GM12878 (cell line): ENCODE data around the gene NFKBIB. TPM values are rescaled to one million over a fixed set of nuclear protein-coding genes. Genes with fewer than 3 reads are reported as not detected.
A peak's percentile ranks its signal among the peaks of the same experiment; 100 is the strongest.

Experiments used
- ATF7 ChIP-seq: fragments of 450-650 bp; IDR thresholded peaks from 2 replicates; pipeline ENCODE4 v1.6.1; 2016; ENCODE audit warnings: low read depth, mild to moderate bottlenecking
- BHLHE40 ChIP-seq, 2 experiments: fragments of 450-650 bp in 1 of 2; IDR thresholded peaks; 2 replicates each; pipeline ENCODE4 v1.6.1; 2011 to 2017; ENCODE audit warnings: low read depth in 2 of 2, borderline replicate concordance in 1 of 2, improper control_type of control experiment in 1 of 2, low read length in 1 of 2, mild to moderate bottlenecking in 1 of 2
- CBFB ChIP-seq: IDR thresholded peaks from 2 replicates; pipeline ENCODE4 v1.6.1; 2016; ENCODE audit warnings: antibody characterized with exemption, low read depth
- CBX3 ChIP-seq: fragments of 200-600 bp; sonication (generic); IDR thresholded peaks from 2 replicates; pipeline ENCODE4 v1.6.1; 2016; ENCODE audit warnings: low read depth, borderline replicate concordance
- EED ChIP-seq: sonication (generic); IDR thresholded peaks from 2 replicates; pipeline ENCODE4 v1.6.1; 2016; ENCODE audit warnings: antibody characterized with exemption, low read depth
- EP300 ChIP-seq, 2 experiments: fragments of 150-350 bp in 1 of 2; IDR thresholded peaks; 2 replicates each; pipeline ENCODE4 v1.6.1; 2011 to 2012; ENCODE audit warnings: low read depth in 2 of 2, low read length in 2 of 2, borderline replicate concordance in 1 of 2, improper control_type of control experiment in 1 of 2, inconsistent platforms in 1 of 2; ENCODE audit not compliant: control insufficient read depth in 1 of 2
- GATAD2B ChIP-seq: fragments of 450-650 bp; conservative IDR thresholded peaks from 2 replicates; pipeline ENCODE4 v1.6.1; 2017; ENCODE audit warnings: low read depth, mild to moderate bottlenecking, moderate library complexity
- HDGF ChIP-seq: fragments of 450-650 bp; IDR thresholded peaks from 2 replicates; pipeline ENCODE4 v1.6.1; 2016; ENCODE audit warnings: antibody characterized with exemption
- MTA2 ChIP-seq: fragments of 450-650 bp; IDR thresholded peaks from 2 replicates; pipeline ENCODE4 v1.6.1; 2016; ENCODE audit warnings: low read depth, mild to moderate bottlenecking, moderate library complexity
- MXI1 ChIP-seq: fragments of 150-350 bp; IDR thresholded peaks from 2 replicates; pipeline ENCODE4 v1.6.1; 2011; ENCODE audit warnings: low read depth, mild to moderate bottlenecking, inconsistent platforms, low read length, improper control_type of control experiment
- NR2C2 ChIP-seq: IDR thresholded peaks from 2 replicates; pipeline ENCODE4 v1.6.1; 2011; ENCODE audit warnings: borderline replicate concordance, low read depth; ENCODE audit not compliant: control insufficient read depth, insufficient read length
- NR2F1 ChIP-seq: fragments of 450-650 bp; conservative IDR thresholded peaks from 2 replicates; pipeline ENCODE4 v1.6.1; 2017; ENCODE audit warnings: mild to moderate bottlenecking
- POU2F2 ChIP-seq: IDR thresholded peaks from 3 replicates; pipeline ENCODE4 v1.6.1; 2011; ENCODE audit warnings: low read depth, mild to moderate bottlenecking, low read length, borderline replicate concordance
- RAD51 ChIP-seq: fragments of 450-650 bp; IDR thresholded peaks from 2 replicates; pipeline ENCODE4 v1.6.1; 2016; ENCODE audit warnings: moderate library complexity, mild to moderate bottlenecking, inconsistent platforms
- RUNX3 ChIP-seq: IDR thresholded peaks from 2 replicates; pipeline ENCODE4 v1.6.1; 2012; ENCODE audit warnings: low read length, inconsistent platforms
- SIN3A ChIP-seq: IDR thresholded peaks from 2 replicates; pipeline ENCODE4 v1.6.1; 2012; ENCODE audit warnings: low read depth, low read length, improper control_type of control experiment
- YBX1 ChIP-seq: fragments of 450-650 bp; IDR thresholded peaks from 2 replicates; pipeline ENCODE4 v1.6.1; 2016; ENCODE audit warnings: antibody characterized with exemption
- YY1 ChIP-seq: IDR thresholded peaks from 2 replicates; pipeline ENCODE4 v1.6.1; 2011; ENCODE audit warnings: low read depth, mild to moderate bottlenecking, low read length
- ZNF274 ChIP-seq: IDR thresholded peaks from one replicate; pipeline ENCODE4 v1.8.0; 2011; ENCODE audit not compliant: insufficient read length, insufficient read depth
- polyA plus RNA-seq, 11 experiments: library from polyadenylated mRNA; depleted of rRNA in 4 of 11; unstranded in 6 of 11; stranded (reverse) in 5 of 11; fragments of >200 nt; fragmentation: Nextera tagmentation in 4 of 11; fragmentation: Illumina TruSeq in 1 of 11; extraction: Ambion mirVana in 4 of 11; extraction: Trizol in 1 of 11; gene quantifications; 1 replicate in 1 of 11; 2 replicates in 10 of 11; pipeline versions ENCODE4 v1.2.1 to v1.2.3, GENCODE V29; 2011 to 2016; ENCODE audit warnings: inconsistent platforms in 2 of 11, missing spikeins in 2 of 11, low read depth in 1 of 11
- total RNA-seq, 4 experiments: library from RNA; depleted of rRNA in 3 of 4; stranded (reverse); fragments of >200 nt in 3 of 4; fragmentation: Illumina TruSeq in 1 of 4; extraction: Trizol in 1 of 4; gene quantifications; 2 replicates each; pipeline versions ENCODE4 v1.2.1 to v1.2.3, GENCODE V29; 2013 to 2021
- TF ChIP-seq, protein P1 (sequence below): fragments of 450-650 bp; IDR thresholded peaks from 2 replicates; pipeline ENCODE4 v1.6.1; 2016; ENCODE audit warnings: mild to moderate bottlenecking
- TF ChIP-seq, protein P2 (sequence below): fragments of 450-650 bp; conservative IDR thresholded peaks from 2 replicates; pipeline ENCODE4 v1.6.1; 2017; ENCODE audit warnings: mild to moderate bottlenecking, moderate library complexity
- TF ChIP-seq, protein P3 (sequence below): IDR thresholded peaks from 2 replicates; pipeline ENCODE4 v1.6.1; 2011; ENCODE audit warnings: mild to moderate bottlenecking, low read depth, low read length, moderate library complexity; ENCODE audit not compliant: insufficient replicate concordance
- TF ChIP-seq, protein P4 (sequence below): IDR thresholded peaks from 2 replicates; pipeline ENCODE4 v1.6.1; 2012; ENCODE audit warnings: low read depth, low read length, improper control_type of control experiment
- TF ChIP-seq, protein P5 (sequence below): IDR thresholded peaks from 2 replicates; pipeline ENCODE4 v1.6.1; 2012; ENCODE audit warnings: low read depth, low read length, improper control_type of control experiment

Gene NFKBIB
- total and polyA plus RNA-seq, 10 of the 15 experiments (the other 5 are each of a cell fraction or from before 2014, with no cell fraction given), result 1.2 to 60.9 (median 31.0) TPM

DNA sequence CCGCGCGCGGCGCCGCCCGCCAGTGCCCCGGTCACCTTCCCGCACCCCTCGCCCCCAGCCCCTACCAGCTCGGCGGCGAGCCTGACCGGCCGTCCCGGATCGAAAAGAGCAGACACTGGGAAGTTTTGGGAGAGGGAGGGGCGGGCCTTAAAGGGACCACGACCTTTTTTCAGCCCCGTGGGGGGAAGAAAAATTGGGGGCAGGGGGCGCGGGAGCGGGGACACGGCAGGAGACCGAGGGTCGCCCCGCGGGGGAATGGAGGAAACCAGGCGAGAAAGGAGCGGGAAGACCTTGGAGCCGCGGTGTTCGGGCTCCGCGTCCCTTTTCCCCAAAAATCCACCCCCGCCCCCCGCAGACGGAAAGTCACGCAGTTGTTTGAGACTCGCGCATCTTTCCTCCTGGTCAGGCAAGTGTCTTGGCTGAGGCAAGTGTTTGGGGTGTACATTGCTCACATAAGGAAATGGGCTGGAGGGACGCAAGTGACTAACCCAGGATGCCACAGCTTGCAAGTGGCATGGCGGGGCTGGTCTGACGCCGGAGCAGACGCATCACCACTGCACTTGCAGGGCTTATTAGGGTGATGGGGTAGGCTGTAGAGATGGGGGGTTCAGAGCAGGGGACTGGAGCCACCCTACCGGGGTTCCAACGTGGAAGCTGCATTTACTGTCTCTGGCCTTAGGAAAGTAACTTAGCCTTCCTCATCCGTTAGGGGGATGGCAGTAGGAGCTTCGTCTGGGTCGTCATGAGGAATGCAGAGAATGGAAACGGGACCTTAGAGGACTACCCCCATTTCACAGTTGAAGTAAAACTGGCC is 47.3 kb upstream of the NFKBIB start (continued):
- TF ChIP-seq, protein P1, sequence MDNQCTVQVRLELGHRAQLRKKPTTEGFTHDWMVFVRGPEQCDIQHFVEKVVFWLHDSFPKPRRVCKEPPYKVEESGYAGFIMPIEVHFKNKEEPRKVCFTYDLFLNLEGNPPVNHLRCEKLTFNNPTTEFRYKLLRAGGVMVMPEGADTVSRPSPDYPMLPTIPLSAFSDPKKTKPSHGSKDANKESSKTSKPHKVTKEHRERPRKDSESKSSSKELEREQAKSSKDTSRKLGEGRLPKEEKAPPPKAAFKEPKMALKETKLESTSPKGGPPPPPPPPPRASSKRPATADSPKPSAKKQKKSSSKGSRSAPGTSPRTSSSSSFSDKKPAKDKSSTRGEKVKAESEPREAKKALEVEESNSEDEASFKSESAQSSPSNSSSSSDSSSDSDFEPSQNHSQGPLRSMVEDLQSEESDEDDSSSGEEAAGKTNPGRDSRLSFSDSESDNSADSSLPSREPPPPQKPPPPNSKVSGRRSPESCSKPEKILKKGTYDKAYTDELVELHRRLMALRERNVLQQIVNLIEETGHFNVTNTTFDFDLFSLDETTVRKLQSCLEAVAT, result peak; percentile 10; the same call in 1 of the 2 replicates
- peak; percentile 47; the same call in 1 of the 2 replicates for TF ChIP-seq HDGF
- 0 out of 2 replicates have a peak, but pooled peaks have one; percentile 71 for TF ChIP-seq GATAD2B
- TF ChIP-seq YY1, result peak; percentile 69
- 0 out of 4 replicates have a peak, but pooled peaks of 1 of the 2 experiments have one; percentile 6 for TF ChIP-seq BHLHE40 (IDR thresholded peaks at IDR 0.05; ENCODE audit: borderline replicate concordance in 1 of 2, low read depth in 2 of 2, low read length in 1 of 2)
- TF ChIP-seq, protein P2, sequence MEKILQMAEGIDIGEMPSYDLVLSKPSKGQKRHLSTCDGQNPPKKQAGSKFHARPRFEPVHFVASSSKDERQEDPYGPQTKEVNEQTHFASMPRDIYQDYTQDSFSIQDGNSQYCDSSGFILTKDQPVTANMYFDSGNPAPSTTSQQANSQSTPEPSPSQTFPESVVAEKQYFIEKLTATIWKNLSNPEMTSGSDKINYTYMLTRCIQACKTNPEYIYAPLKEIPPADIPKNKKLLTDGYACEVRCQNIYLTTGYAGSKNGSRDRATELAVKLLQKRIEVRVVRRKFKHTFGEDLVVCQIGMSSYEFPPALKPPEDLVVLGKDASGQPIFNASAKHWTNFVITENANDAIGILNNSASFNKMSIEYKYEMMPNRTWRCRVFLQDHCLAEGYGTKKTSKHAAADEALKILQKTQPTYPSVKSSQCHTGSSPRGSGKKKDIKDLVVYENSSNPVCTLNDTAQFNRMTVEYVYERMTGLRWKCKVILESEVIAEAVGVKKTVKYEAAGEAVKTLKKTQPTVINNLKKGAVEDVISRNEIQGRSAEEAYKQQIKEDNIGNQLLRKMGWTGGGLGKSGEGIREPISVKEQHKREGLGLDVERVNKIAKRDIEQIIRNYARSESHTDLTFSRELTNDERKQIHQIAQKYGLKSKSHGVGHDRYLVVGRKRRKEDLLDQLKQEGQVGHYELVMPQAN, result peak; percentile 42; the same call in 1 of the 2 replicates
- TF ChIP-seq MXI1, result peak; percentile 24; the same call in 1 of the 2 replicates
- TF ChIP-seq YBX1, result no peak
- peak; percentile 46; the same call in 1 of the 2 replicates for TF ChIP-seq SIN3A
- TF ChIP-seq, protein P3, sequence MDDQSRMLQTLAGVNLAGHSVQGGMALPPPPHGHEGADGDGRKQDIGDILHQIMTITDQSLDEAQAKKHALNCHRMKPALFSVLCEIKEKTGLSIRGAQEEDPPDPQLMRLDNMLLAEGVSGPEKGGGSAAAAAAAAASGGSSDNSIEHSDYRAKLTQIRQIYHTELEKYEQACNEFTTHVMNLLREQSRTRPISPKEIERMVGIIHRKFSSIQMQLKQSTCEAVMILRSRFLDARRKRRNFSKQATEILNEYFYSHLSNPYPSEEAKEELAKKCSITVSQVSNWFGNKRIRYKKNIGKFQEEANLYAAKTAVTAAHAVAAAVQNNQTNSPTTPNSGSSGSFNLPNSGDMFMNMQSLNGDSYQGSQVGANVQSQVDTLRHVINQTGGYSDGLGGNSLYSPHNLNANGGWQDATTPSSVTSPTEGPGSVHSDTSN, result no peak
- TF ChIP-seq, protein P4, sequence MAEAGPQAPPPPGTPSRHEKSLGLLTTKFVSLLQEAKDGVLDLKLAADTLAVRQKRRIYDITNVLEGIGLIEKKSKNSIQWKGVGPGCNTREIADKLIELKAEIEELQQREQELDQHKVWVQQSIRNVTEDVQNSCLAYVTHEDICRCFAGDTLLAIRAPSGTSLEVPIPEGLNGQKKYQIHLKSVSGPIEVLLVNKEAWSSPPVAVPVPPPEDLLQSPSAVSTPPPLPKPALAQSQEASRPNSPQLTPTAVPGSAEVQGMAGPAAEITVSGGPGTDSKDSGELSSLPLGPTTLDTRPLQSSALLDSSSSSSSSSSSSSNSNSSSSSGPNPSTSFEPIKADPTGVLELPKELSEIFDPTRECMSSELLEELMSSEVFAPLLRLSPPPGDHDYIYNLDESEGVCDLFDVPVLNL, result no peak
- TF ChIP-seq ZNF274, result no peak
- TF ChIP-seq POU2F2, result 0 out of 3 replicates have a peak, but pooled peaks have one; percentile 21
- no peak for TF ChIP-seq ATF7
- TF ChIP-seq RAD51, result no peak
- TF ChIP-seq EED, result peak; percentile 37; the same call in 1 of the 2 replicates
- peak; percentile 40; the same call in 1 of the 2 replicates for TF ChIP-seq MTA2
- TF ChIP-seq, protein P5, sequence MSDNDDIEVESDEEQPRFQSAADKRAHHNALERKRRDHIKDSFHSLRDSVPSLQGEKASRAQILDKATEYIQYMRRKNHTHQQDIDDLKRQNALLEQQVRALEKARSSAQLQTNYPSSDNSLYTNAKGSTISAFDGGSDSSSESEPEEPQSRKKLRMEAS, result peak; percentile 34; the same call in 1 of the 2 replicates
- no peak for TF ChIP-seq RUNX3
- TF ChIP-seq NR2F1, result peak; percentile 8; the same call in 1 of the 2 replicates
- TF ChIP-seq CBX3, result no peak
- 0 out of 2 replicates have a peak, but pooled peaks have one; percentile 29 for TF ChIP-seq CBFB
- TF ChIP-seq NR2C2, result no peak
- no peak for TF ChIP-seq EP300 (IDR thresholded peaks at IDR 0.05; ENCODE audit: borderline replicate concordance in 1 of 2, control insufficient read depth in 1 of 2, low read depth in 2 of 2, low read length in 2 of 2)
